WTC11 (cell line): Measurements from ENCODE around the gene ACADVL.

Source experiments
- CBFB ChIP-seq: sonication (generic); formaldehyde crosslinking; IDR thresholded peaks from 2 replicates; pipeline ENCODE4 v1.8.1; 2022; ENCODE audit warnings: mild to moderate bottlenecking, low read depth, missing genetic modification reagents
- ELF4 ChIP-seq: sonication (generic); formaldehyde crosslinking; IDR thresholded peaks from 2 replicates; pipeline ENCODE4 v1.8.1; 2022; ENCODE audit warnings: low read depth, mild to moderate bottlenecking, moderate library complexity, missing genetic modification reagents
- EMX1 ChIP-seq: fragments of 250-450 bp; sonication (Bioruptor Pico); IDR thresholded peaks from 2 replicates; pipeline ENCODE4 v1.8.0; 2021; ENCODE audit warnings: mild to moderate bottlenecking
- NFYB ChIP-seq: sonication (generic); formaldehyde crosslinking; conservative IDR thresholded peaks from 2 replicates; pipeline ENCODE4 v1.8.0; 2022; ENCODE audit warnings: low read depth, missing genetic modification reagents
- NR3C1 ChIP-seq: sonication (generic); formaldehyde crosslinking; conservative IDR thresholded peaks from 2 replicates; pipeline ENCODE4 v1.8.1; 2023; ENCODE audit warnings: low read depth, mild to moderate bottlenecking, missing genetic modification reagents
- ZNF232 ChIP-seq: sonication (generic); formaldehyde crosslinking; IDR thresholded peaks from 2 replicates; pipeline ENCODE4 v1.8.0; 2022; ENCODE audit warnings: mild to moderate bottlenecking, missing genetic modification reagents
- ZNF416 ChIP-seq: fragments of 250-450 bp; sonication (Bioruptor Pico); IDR thresholded peaks from 2 replicates; pipeline ENCODE4 v1.9.0; 2021; ENCODE audit warnings: mild to moderate bottlenecking, inconsistent platforms
- TF ChIP-seq, protein P1 (sequence below): sonication (generic); formaldehyde crosslinking; IDR thresholded peaks from 2 replicates; pipeline ENCODE4 v1.8.1; 2022; ENCODE audit warnings: mild to moderate bottlenecking, moderate library complexity, missing genetic modification reagents
- TF ChIP-seq, protein P2 (sequence below): fragments of 200-600 bp; IDR thresholded peaks from 2 replicates; pipeline ENCODE4 v1.8.0; 2022; ENCODE audit warnings: antibody characterized with exemption
- TF ChIP-seq, protein P3 (sequence below): fragments of 250-450 bp; sonication (Bioruptor Pico); conservative IDR thresholded peaks from 2 replicates; pipeline ENCODE4 v1.9.0; 2021; ENCODE audit warnings: mild to moderate bottlenecking
- TF ChIP-seq, protein P4 (sequence below): sonication (generic); formaldehyde crosslinking; conservative IDR thresholded peaks from 2 replicates; pipeline ENCODE4 v1.8.1; 2023; ENCODE audit warnings: mild to moderate bottlenecking, low read depth, missing genetic modification reagents, moderate library complexity
- TF ChIP-seq, protein P5 (sequence below): sonication (generic); formaldehyde crosslinking; IDR thresholded peaks from 2 replicates; pipeline ENCODE4 v1.8.0; 2022; ENCODE audit warnings: mild to moderate bottlenecking, missing genetic modification reagents

DNA sequence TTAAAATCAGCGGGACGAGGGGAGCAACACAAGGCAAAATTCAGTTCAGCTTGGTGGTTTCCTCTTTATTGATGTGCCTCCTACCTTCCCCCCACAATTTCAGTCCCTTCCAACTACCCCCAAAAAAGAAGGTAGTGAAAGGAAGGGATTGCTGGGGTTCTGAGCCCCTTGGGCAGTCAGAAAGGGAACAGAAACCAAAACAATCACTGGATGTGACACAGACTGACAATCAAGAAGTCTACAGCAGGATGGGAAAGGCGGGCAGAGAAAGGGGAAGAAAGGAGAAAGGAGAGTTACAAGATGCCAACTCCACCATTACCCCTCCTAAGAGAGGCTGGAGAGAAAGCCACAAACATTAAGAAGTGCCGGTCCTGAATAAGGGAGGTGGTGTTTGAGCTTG, 20.6 kb downstream of the ACADVL start:
- TF ChIP-seq, protein P1, sequence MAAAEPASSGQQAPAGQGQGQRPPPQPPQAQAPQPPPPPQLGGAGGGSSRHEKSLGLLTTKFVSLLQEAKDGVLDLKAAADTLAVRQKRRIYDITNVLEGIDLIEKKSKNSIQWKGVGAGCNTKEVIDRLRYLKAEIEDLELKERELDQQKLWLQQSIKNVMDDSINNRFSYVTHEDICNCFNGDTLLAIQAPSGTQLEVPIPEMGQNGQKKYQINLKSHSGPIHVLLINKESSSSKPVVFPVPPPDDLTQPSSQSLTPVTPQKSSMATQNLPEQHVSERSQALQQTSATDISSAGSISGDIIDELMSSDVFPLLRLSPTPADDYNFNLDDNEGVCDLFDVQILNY (CRISPR knock-in tag) = no peak
- TF ChIP-seq, protein P2, sequence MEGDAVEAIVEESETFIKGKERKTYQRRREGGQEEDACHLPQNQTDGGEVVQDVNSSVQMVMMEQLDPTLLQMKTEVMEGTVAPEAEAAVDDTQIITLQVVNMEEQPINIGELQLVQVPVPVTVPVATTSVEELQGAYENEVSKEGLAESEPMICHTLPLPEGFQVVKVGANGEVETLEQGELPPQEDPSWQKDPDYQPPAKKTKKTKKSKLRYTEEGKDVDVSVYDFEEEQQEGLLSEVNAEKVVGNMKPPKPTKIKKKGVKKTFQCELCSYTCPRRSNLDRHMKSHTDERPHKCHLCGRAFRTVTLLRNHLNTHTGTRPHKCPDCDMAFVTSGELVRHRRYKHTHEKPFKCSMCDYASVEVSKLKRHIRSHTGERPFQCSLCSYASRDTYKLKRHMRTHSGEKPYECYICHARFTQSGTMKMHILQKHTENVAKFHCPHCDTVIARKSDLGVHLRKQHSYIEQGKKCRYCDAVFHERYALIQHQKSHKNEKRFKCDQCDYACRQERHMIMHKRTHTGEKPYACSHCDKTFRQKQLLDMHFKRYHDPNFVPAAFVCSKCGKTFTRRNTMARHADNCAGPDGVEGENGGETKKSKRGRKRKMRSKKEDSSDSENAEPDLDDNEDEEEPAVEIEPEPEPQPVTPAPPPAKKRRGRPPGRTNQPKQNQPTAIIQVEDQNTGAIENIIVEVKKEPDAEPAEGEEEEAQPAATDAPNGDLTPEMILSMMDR = no peak
- TF ChIP-seq ZNF416 (CRISPR knock-in tag) (no peak), NFYB (CRISPR knock-in tag) (no peak), EMX1 (CRISPR knock-in tag) (no peak), NR3C1 (CRISPR knock-in tag) (no peak), ELF4 (CRISPR knock-in tag) (no peak), CBFB (CRISPR knock-in tag) (no peak), ZNF232 (CRISPR knock-in tag) (no peak)
- TF ChIP-seq, protein P3, sequence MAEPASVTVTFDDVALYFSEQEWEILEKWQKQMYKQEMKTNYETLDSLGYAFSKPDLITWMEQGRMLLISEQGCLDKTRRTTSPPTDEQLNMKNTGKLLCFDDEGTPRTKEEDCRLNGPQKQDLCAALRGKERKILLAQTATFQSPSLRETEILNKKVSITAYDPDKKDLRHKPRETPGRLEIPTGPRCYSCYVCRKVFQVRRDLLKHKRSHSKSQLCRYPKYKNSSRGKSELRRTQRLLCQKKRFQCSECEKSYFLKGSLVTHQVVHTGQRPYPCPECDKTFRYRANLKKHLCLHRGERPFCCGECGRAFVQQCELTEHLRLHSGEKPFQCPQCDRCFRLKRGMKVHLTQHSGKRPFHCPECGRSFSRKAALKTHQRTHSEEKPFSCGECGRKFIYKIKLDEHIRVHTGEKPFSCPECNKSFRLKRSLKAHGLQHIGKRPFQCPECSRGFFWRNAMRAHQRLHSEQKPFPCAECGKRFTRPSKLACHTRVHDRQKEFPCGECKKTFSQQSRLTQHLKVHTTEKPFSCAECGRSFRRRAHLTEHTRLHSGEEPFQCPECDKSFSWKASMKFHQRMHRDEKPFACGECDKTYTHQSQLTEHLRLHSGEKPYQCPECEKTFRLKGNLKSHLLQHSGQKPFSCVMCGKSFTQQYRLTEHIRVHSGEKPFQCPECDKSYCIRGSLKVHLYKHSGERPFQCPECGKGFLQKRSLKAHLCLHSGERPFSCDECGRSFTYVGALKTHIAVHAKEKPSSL (CRISPR knock-in tag) = no peak
- TF ChIP-seq, protein P4, sequence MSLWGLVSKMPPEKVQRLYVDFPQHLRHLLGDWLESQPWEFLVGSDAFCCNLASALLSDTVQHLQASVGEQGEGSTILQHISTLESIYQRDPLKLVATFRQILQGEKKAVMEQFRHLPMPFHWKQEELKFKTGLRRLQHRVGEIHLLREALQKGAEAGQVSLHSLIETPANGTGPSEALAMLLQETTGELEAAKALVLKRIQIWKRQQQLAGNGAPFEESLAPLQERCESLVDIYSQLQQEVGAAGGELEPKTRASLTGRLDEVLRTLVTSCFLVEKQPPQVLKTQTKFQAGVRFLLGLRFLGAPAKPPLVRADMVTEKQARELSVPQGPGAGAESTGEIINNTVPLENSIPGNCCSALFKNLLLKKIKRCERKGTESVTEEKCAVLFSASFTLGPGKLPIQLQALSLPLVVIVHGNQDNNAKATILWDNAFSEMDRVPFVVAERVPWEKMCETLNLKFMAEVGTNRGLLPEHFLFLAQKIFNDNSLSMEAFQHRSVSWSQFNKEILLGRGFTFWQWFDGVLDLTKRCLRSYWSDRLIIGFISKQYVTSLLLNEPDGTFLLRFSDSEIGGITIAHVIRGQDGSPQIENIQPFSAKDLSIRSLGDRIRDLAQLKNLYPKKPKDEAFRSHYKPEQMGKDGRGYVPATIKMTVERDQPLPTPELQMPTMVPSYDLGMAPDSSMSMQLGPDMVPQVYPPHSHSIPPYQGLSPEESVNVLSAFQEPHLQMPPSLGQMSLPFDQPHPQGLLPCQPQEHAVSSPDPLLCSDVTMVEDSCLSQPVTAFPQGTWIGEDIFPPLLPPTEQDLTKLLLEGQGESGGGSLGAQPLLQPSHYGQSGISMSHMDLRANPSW (CRISPR knock-in tag) = no peak
- TF ChIP-seq, protein P5, sequence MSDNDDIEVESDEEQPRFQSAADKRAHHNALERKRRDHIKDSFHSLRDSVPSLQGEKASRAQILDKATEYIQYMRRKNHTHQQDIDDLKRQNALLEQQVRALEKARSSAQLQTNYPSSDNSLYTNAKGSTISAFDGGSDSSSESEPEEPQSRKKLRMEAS (CRISPR knock-in tag) = no peak
